WERI-Rb-1 (cell line): ENCODE results near the gene TPI1.
A peak's percentile ranks its signal among the peaks of the same experiment; 100 is the strongest.
"Not testable (repeated sequence)": the region's sequence is repeated elsewhere in the genome, so short reads cannot be mapped to it uniquely, and the experiment has no call there.

Source experiments
- DNase-seq: peaks from one replicate; pipeline ENCODE4 v3.0.0-alpha.2; 2020
- H3K27ac ChIP-seq: fragments of 250-450 bp; sonication (Bioruptor Pico); 2 replicates; pipeline ENCODE4 v1.5.1; 2020; ENCODE audit warnings: mild to moderate bottlenecking, moderate library complexity
- H3K27me3 ChIP-seq: fragments of 250-450 bp; sonication (Bioruptor Pico); 2 replicates; pipeline ENCODE4 v1.5.1; 2021; ENCODE audit warnings: mild to moderate bottlenecking, low read depth, moderate library complexity; ENCODE audit not compliant: insufficient read depth, severe bottlenecking
- H3K36me3 ChIP-seq: fragments of 250-450 bp; sonication (Bioruptor Pico); 2 replicates; pipeline ENCODE4 v1.5.1; 2020; ENCODE audit warnings: mild to moderate bottlenecking, moderate library complexity
- H3K4me3 ChIP-seq: 2 replicates; pipeline ENCODE4 v1.5.1; 2011; ENCODE audit warnings: low read depth, mild to moderate bottlenecking, control low read depth, low read length
- H3K9me3 ChIP-seq: fragments of 250-450 bp; sonication (Bioruptor Pico); 2 replicates; pipeline ENCODE4 v1.5.1; 2021; ENCODE audit warnings: mild to moderate bottlenecking, moderate library complexity; ENCODE audit not compliant: severe bottlenecking
- TF ChIP-seq, protein P1 (sequence below): IDR thresholded peaks from 2 replicates; pipeline ENCODE4 v1.5.1; 2011; ENCODE audit warnings: low read depth, mild to moderate bottlenecking, control low read depth, inconsistent platforms, low read length

Gene TPI1

DNA sequence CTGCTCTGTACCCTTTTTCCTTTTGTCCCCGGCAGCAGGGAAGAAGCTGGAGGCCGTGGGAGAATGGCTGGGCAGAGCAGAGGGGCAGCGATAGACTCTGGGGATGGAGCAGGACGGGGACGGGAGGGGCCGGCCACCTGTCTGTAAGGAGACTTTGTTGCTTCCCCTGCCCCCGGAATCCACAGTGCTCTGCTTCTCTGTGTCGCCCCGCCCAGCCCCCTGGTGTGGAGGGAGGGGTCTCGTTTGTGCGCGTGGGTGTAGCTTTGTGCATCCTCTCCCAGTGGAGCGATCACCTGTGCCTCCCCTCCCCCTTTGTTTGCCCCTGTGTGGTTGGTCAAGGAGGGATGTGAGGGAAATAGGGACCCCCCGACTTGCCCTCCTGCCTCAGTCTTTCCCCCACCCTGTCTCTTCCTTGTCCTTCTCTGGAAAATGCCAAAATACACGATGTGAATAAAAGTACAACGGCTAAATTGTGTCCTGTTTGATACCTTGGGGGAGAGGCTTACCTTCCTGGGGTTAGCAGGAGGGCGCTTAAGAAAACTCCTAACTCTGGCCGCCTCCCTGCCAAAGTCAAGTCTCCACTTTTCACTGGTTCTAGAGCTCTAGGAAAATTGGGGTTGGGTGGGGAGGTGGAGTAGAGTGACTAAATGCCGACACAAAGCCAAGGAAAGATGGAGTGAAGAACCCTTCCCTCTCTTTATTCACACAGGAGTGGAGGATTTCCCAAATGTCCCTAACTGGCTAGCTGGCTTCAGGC lies 990 bp upstream of the TPI1 start:
- H3K27me3 ChIP-seq: no peaks in the 10 kb centered on the region
- H3K4me3 ChIP-seq: peak overlapping the region; percentile 44; the same call in 1 of the 2 replicates
- no peaks in the 10 kb centered on the region for H3K9me3 ChIP-seq
- peaks cover 84% of the 10 kb centered on the region for H3K36me3 ChIP-seq
- H3K27ac ChIP-seq: peak overlapping the region; percentile 97
- peak; percentile 86 for DNase-seq
- TF ChIP-seq, protein P1, sequence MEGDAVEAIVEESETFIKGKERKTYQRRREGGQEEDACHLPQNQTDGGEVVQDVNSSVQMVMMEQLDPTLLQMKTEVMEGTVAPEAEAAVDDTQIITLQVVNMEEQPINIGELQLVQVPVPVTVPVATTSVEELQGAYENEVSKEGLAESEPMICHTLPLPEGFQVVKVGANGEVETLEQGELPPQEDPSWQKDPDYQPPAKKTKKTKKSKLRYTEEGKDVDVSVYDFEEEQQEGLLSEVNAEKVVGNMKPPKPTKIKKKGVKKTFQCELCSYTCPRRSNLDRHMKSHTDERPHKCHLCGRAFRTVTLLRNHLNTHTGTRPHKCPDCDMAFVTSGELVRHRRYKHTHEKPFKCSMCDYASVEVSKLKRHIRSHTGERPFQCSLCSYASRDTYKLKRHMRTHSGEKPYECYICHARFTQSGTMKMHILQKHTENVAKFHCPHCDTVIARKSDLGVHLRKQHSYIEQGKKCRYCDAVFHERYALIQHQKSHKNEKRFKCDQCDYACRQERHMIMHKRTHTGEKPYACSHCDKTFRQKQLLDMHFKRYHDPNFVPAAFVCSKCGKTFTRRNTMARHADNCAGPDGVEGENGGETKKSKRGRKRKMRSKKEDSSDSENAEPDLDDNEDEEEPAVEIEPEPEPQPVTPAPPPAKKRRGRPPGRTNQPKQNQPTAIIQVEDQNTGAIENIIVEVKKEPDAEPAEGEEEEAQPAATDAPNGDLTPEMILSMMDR: no peak

DNA sequence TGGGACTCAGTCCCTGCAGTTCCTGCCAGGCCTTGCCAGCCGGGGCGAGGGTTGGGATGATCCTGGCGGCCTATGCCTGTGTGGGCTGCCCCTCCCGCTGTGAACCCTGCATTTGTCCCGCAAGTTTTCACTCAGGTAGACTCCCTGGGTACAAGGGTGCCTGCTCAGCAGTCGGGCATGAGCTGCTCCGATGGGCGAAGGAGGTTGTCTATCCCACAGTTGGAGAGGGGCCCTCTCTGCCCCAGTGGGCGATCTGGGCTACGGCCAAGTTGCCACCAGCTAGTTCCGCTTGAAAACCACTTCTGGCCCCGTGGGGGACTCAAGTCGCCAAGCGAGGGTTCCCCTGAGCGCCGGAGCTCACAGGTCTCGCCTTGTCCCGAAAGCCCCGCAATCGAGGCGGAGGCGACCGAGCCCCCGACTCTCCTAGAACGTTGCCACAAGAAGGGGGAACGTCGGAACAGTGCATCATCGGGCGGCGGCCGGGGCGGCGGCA lies 365 bp upstream of the TPI1 start:
- DNase-seq: no peak
- Histone ChIP-seq H3K36me3 (peaks cover 86% of the 10 kb centered on the region), H3K4me3 (peak overlapping the region; percentile 44), H3K27ac (peak overlapping the region; percentile 97), H3K27me3 (no peaks in the 10 kb centered on the region), H3K9me3 (no peaks in the 10 kb centered on the region)
- TF ChIP-seq, protein P1: no peak

DNA sequence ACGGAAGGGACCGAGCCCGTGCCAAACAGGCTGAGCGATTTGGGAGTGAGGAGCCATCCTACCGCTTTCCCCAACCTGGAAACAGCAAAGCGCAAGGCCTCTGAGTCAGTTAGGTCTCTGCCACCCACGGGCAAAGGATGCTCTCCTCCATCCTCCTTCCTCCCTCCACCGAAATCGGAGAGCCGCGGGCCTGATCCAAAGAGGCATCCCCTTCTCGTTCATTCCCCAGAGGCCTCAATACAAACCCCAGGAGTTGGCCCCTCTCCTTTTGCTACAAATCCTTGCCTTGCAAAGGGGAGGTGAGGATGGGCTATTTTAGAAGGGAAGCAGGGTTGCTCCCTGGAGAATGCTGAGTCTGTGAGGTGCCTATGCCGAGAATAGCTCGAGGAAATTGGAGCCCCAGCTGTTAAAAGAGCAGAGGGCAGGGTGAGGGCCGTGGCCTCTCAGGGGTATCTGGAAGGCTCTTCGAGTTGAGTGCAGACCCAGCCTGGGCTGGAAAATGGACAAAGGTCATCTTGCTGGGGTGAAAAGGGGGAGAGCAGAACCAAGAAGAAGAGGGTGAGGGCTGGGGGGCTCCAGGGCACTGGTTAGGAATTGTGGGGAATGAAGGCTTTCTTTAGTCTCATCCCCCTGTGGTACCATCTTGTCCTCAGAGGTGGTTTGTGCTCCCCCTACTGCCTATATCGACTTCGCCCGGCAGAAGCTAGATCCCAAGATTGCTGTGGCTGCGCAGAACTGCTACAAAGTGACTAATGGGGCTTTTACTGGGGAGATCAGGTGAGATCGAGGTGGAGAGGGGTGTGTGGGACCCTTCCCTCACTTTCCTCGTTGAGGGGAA lies 1.1 kb downstream of the TPI1 start:
- Histone ChIP-seq H3K27ac (peak overlapping the region; percentile 97), H3K36me3 (peaks cover 74% of the 10 kb centered on the region), H3K9me3 (no peaks in the 10 kb centered on the region), H3K4me3 (peak overlapping the region; percentile 92), H3K27me3 (no peaks in the 10 kb centered on the region)
- DNase-seq: no peak
- TF ChIP-seq, protein P1: peak; percentile 29; the same call in 1 of the 2 replicates

DNA sequence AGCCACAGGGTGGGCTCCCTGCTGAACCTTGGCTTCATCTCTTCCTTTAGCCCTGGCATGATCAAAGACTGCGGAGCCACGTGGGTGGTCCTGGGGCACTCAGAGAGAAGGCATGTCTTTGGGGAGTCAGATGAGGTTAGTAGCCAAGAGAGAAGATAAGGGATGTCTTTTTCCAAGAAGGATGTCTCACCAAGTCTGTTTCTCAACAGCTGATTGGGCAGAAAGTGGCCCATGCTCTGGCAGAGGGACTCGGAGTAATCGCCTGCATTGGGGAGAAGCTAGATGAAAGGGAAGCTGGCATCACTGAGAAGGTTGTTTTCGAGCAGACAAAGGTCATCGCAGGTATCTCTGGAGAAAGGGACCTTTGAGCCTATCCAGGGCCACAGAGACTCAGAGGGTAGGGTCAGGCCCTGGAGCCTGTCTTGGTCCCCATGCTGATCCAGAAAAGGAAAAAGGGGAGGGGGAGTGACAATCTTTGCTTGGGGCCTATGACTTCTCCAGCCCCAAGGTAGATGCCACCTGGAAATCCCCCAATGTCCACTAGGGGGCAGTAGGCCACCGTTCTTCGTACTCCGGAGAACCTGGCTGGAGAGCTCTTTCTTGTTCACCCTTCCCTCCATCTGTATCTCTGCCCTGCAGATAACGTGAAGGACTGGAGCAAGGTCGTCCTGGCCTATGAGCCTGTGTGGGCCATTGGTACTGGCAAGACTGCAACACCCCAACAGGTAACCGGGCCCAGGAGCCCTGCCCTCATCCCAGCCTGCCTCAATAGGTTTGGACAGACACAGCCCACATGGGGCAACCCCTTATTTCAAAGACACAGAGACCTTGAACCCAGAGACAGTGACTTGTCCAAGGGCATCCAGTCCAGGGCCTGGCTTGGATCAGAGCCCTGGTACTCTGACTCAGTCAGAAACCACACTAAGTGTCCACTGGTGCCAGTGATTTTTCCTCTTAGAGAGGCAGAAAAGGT lies 2.0 kb downstream of the TPI1 start:
- TF ChIP-seq, protein P1: peak; percentile 88
- peak; percentile 87 for DNase-seq
- H3K4me3 ChIP-seq: peak overlapping the region; percentile 92
- no peaks in the 10 kb centered on the region for H3K27me3 ChIP-seq
- peaks cover 65% of the 10 kb centered on the region for H3K36me3 ChIP-seq
- peak overlapping the region; percentile 97 for H3K27ac ChIP-seq
- H3K9me3 ChIP-seq: no peaks in the 10 kb centered on the region

DNA sequence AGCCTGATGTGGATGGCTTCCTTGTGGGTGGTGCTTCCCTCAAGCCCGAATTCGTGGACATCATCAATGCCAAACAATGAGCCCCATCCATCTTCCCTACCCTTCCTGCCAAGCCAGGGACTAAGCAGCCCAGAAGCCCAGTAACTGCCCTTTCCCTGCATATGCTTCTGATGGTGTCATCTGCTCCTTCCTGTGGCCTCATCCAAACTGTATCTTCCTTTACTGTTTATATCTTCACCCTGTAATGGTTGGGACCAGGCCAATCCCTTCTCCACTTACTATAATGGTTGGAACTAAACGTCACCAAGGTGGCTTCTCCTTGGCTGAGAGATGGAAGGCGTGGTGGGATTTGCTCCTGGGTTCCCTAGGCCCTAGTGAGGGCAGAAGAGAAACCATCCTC lies 3.0 kb downstream of the TPI1 start:
- H3K36me3 ChIP-seq: peaks cover 55% of the 10 kb centered on the region
- not testable (repeated sequence) for H3K9me3 ChIP-seq, H3K27me3 ChIP-seq, DNase-seq, H3K4me3 ChIP-seq, H3K27ac ChIP-seq
